Measurements from ENCODE around the gene PHC2.
A peak's percentile ranks its signal among the peaks of the same experiment; 100 is the strongest.

PHC2 gene

DNA sequence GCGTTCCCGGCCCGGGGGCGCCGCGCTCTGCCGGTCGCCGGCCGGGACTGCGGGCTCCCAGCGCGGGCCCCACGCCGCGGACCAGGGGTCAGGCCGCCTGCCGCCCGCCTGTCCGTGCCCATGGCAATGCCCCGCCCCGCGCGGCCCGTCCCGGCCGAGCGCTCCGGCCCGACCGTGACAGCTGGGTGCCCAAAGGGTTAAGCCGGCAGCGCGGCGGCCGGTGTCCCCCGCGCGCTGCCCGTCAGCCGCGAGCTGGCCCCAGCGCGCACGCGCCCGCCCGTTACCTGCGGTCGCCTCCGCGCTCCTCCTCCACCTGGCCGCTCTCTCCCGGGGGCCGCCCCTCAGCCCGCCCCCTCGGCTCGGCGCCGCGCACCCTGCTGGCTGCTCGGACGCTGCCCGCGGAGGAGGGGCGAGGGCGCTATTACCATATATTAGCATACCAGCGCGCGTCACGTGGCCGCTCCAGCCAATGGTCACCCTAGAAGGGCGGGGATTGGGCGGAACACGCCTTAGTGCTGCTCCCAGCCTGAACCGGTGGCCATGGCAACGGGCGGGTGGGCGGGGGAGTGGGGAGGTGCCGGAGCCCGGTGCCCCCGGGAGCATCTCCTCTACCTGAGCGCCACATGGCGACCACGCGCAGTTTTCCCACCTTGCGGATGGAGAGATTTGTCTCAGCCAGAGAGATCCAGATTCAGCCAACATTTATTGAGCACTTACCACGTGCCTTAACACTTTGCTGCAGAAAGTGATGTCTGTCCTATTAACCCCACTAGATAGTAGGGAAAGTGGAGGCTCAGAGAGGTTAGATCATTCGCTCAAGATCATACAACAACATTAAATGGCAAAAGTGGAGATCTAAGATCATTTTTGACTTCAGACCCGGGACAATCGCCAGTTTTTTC is at the start of gene PHC2 (continued):
- TF ChIP-seq, protein P1, sequence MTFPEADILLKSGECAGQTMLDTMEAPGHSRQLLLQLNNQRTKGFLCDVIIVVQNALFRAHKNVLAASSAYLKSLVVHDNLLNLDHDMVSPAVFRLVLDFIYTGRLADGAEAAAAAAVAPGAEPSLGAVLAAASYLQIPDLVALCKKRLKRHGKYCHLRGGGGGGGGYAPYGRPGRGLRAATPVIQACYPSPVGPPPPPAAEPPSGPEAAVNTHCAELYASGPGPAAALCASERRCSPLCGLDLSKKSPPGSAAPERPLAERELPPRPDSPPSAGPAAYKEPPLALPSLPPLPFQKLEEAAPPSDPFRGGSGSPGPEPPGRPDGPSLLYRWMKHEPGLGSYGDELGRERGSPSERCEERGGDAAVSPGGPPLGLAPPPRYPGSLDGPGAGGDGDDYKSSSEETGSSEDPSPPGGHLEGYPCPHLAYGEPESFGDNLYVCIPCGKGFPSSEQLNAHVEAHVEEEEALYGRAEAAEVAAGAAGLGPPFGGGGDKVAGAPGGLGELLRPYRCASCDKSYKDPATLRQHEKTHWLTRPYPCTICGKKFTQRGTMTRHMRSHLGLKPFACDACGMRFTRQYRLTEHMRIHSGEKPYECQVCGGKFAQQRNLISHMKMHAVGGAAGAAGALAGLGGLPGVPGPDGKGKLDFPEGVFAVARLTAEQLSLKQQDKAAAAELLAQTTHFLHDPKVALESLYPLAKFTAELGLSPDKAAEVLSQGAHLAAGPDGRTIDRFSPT (tag by site-specific recombination; IDR thresholded peaks at IDR 0.05), result no peak
- TF ChIP-seq KLF9 (tag by site-specific recombination; IDR thresholded peaks at IDR 0.05; ENCODE audit: low read depth) (0 out of 2 replicates have a peak, but pooled peaks have one; percentile 20), ZNF610 (tag by site-specific recombination; IDR thresholded peaks at IDR 0.05; ENCODE audit: borderline replicate concordance) (no peak), ZNF37A (tag by site-specific recombination; IDR thresholded peaks at IDR 0.05) (no peak), SCRT2 (tag by site-specific recombination; IDR thresholded peaks at IDR 0.05) (no peak), ZNF571 (tag by site-specific recombination; IDR thresholded peaks at IDR 0.05) (no peak), ZFP41 (tag by site-specific recombination; IDR thresholded peaks at IDR 0.05; ENCODE audit: borderline replicate concordance) (no peak), RBAK (tag by site-specific recombination; IDR thresholded peaks at IDR 0.05) (no peak), BCL11A (tag by site-specific recombination; IDR thresholded peaks at IDR 0.05; ENCODE audit: low read depth) (no peak), ZNF335 (tag by site-specific recombination; conservative IDR thresholded peaks at IDR 0.05) (0 out of 2 replicates have a peak, but pooled peaks have one; percentile 7), ZNF670 (tag by site-specific recombination; IDR thresholded peaks at IDR 0.05; ENCODE audit: low read depth) (no peak), SP2 (tag by site-specific recombination; IDR thresholded peaks at IDR 0.05) (peak; percentile 72), ZNF366 (tag by site-specific recombination; conservative IDR thresholded peaks at IDR 0.05) (0 out of 2 replicates have a peak, but pooled peaks have one; percentile 41), ZNF510 (tag by site-specific recombination; IDR thresholded peaks at IDR 0.05; ENCODE audit: insufficient replicate concordance) (no peak), ZNF350 (tag by site-specific recombination; IDR thresholded peaks at IDR 0.05) (no peak), ZNF146 (tag by site-specific recombination; IDR thresholded peaks at IDR 0.05) (no peak), HOXA7 (CRISPR knock-in tag; IDR thresholded peaks at IDR 0.05; ENCODE audit: borderline replicate concordance) (no peak), ZNF114 (tag by site-specific recombination; IDR thresholded peaks at IDR 0.05) (no peak)
- TF ChIP-seq, protein P2, sequence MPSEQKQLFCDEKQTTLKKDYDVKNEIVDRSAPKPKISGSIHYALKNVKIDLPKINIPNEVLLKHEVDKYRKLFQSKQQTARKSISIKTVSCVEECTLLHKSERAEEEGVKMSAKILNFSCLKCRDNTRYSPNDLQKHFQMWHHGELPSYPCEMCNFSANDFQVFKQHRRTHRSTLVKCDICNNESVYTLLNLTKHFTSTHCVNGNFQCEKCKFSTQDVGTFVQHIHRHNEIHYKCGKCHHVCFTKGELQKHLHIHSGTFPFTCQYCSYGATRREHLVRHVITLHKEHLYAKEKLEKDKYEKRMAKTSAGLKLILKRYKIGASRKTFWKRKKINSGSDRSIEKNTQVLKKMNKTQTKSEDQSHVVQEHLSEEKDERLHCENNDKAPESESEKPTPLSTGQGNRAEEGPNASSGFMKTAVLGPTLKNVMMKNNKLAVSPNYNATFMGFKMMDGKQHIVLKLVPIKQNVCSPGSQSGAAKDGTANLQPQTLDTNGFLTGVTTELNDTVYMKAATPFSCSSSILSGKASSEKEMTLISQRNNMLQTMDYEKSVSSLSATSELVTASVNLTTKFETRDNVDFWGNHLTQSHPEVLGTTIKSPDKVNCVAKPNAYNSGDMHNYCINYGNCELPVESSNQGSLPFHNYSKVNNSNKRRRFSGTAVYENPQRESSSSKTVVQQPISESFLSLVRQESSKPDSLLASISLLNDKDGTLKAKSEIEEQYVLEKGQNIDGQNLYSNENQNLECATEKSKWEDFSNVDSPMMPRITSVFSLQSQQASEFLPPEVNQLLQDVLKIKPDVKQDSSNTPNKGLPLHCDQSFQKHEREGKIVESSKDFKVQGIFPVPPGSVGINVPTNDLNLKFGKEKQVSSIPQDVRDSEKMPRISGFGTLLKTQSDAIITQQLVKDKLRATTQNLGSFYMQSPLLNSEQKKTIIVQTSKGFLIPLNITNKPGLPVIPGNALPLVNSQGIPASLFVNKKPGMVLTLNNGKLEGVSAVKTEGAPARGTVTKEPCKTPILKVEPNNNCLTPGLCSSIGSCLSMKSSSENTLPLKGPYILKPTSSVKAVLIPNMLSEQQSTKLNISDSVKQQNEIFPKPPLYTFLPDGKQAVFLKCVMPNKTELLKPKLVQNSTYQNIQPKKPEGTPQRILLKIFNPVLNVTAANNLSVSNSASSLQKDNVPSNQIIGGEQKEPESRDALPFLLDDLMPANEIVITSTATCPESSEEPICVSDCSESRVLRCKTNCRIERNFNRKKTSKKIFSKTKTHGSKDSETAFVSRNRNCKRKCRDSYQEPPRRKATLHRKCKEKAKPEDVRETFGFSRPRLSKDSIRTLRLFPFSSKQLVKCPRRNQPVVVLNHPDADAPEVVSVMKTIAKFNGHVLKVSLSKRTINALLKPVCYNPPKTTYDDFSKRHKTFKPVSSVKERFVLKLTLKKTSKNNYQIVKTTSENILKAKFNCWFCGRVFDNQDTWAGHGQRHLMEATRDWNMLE (tag by site-specific recombination; conservative IDR thresholded peaks at IDR 0.05; ENCODE audit: low read depth), result no peak

DNA sequence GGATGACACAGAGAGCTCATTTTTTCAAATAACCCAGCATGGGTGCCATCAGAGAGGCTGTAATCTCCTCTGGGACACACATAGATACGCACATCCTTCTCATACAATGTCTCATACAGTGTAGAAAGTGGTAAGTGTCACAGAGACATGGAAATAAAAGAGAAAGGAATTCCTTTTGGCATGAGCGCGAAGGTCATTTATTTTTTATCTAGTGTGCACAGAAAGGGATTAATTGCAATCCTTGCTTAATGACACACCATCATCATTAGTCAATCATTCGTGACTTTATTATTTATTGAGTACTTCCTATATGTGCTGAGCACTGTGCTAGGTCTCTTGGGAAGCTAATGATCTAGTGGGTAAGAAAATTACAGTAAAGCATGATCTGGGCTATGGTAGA is 46.6 kb upstream of the PHC2 start:
- Histone ChIP-seq H3K4me1 (ENCODE audit: control insufficient read depth, insufficient read depth, low read length) (no peaks in the 10 kb centered on the region), H3K36me3 (ENCODE audit: control insufficient read depth in 2 of 2, insufficient read depth in 1 of 2, low read length in 2 of 2) (peaks cover 6 to 44% of the 10 kb centered on the region in 2 experiments), H3K9me3 (ENCODE audit: control insufficient read depth, insufficient read depth, low read depth, low read length) (no peaks in the 10 kb centered on the region), H3K27ac (ENCODE audit: extremely low read depth, low read depth, low read length) (no peak overlapping the region), H3K4me3 (ENCODE audit: low read depth, low read length) (no peak overlapping the region)
- ChIA-PET CTCF (interaction anchor here (0.5 to 1.2 kb wide), 4 partner anchors 22 to 157 kb away, joined by 3 read pairs; no protein-coding TSS in a partner anchor), POLR2A (no interaction called here)
- TF ChIP-seq, protein P3, sequence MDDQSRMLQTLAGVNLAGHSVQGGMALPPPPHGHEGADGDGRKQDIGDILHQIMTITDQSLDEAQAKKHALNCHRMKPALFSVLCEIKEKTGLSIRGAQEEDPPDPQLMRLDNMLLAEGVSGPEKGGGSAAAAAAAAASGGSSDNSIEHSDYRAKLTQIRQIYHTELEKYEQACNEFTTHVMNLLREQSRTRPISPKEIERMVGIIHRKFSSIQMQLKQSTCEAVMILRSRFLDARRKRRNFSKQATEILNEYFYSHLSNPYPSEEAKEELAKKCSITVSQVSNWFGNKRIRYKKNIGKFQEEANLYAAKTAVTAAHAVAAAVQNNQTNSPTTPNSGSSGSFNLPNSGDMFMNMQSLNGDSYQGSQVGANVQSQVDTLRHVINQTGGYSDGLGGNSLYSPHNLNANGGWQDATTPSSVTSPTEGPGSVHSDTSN (CRISPR knock-in tag; IDR thresholded peaks at IDR 0.05), result no peak
- TF ChIP-seq ZNF169 (tag by site-specific recombination; IDR thresholded peaks at IDR 0.05), result no peak
- TF ChIP-seq ZNF596 (tag by site-specific recombination; IDR thresholded peaks at IDR 0.05), result no peak
- TF ChIP-seq ZNF423 (tag by site-specific recombination; IDR thresholded peaks at IDR 0.05), result no peak
- TF ChIP-seq ZNF146 (tag by site-specific recombination; IDR thresholded peaks at IDR 0.05), result no peak
- TF ChIP-seq KLF9 (tag by site-specific recombination; IDR thresholded peaks at IDR 0.05; ENCODE audit: low read depth), result no peak
- no peak for TF ChIP-seq RBAK (tag by site-specific recombination; IDR thresholded peaks at IDR 0.05)
- TF ChIP-seq PRDM4 (tag by site-specific recombination; IDR thresholded peaks at IDR 0.05), result no peak
- TF ChIP-seq ZNF311 (tag by site-specific recombination; IDR thresholded peaks at IDR 0.05; ENCODE audit: borderline replicate concordance), result no peak
